NT2/D1 (cell line): ENCODE results near the gene MAP3K6.

ENCODE experiments used
- YY1 ChIP-seq: IDR thresholded peaks from 2 replicates; pipeline ENCODE4 v1.6.1; 2011; ENCODE audit not compliant: insufficient read length, insufficient read depth
- ZNF274 ChIP-seq: IDR thresholded peaks from 2 replicates; pipeline ENCODE4 v1.6.1; 2011; ENCODE audit warnings: mild to moderate bottlenecking, low read depth, low read length

GRCh38 chr1:27331922-27332321, 34.8 kb downstream of the MAP3K6 start:
- TF ChIP-seq ZNF274: no peak
- no peak for TF ChIP-seq YY1
